ENCODE measurements around the gene ZDHHC12. TPM values are rescaled to one million over a fixed set of nuclear protein-coding genes. Genes with fewer than 3 reads are reported as not detected.

Gene ZDHHC12
- total and polyA plus RNA-seq, 9 donors, result 5.7 to 10.7 (median 6.8) TPM

DNA sequence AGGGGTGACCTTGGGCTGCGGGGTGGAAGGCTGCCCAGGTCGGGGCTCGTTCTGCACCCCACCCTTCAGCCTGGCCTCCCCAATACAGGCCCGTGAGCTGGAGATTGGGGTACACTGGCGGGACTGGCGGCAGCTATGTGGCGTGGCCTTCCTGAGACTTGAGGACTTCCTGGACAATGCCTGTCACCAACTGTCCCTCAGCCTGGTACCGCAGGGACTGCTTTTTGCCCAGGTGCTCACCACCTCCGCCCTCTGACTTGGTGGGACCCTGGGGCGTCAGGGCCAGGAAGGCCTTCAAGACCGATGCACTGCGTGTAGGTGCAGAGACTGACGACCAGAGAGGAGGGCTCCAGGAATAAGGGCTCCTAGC is 10.5 kb downstream of the ZDHHC12 start:
- Histone ChIP-seq H3K36me3 (ENCODE audit: control insufficient read depth, insufficient read depth, low read length) (peaks cover 38% of the 10 kb centered on the region), H3K9me3 (replicated peaks; ENCODE audit: control insufficient read depth, low read depth, low read length) (no peaks in the 10 kb centered on the region), H3K27ac (ENCODE audit: low read length) (no peak overlapping the region), H3K27me3 (ENCODE audit: control insufficient read depth, insufficient read depth, low read length) (no peaks in the 10 kb centered on the region), H3K4me3 (ENCODE audit: low read length) (no peak overlapping the region), H3K4me1 (ENCODE audit: control insufficient read depth, insufficient read depth, low read length) (no peaks in the 10 kb centered on the region)
- DNase-seq, result no peak
- 92% methylated on average over 10 of the region's 13 CpGs for WGBS (ENCODE audit: insufficient coverage)

- Histone ChIP-seq H3K27me3 (ENCODE audit: control insufficient read depth, insufficient read depth, low read length) (no peaks in the 10 kb centered on the region), H3K4me3 (ENCODE audit: low read length) (no peak overlapping the region), H3K27ac (ENCODE audit: low read length) (no peak overlapping the region), H3K4me1 (ENCODE audit: control insufficient read depth, insufficient read depth, low read length) (no peaks in the 10 kb centered on the region), H3K9me3 (replicated peaks; ENCODE audit: control insufficient read depth, low read depth, low read length) (no peaks in the 10 kb centered on the region), H3K36me3 (ENCODE audit: control insufficient read depth, insufficient read depth, low read length) (peaks cover 37% of the 10 kb centered on the region)
- 80% methylated on average over 21 of the region's 26 CpGs for WGBS (ENCODE audit: insufficient coverage)
- DNase-seq, result no peak
Measured at GRCh38 chr9:128712451-128713410, 11.2 kb downstream of the ZDHHC12 start.

GRCh38 chr9:128707446-128707845 is 16.5 kb downstream of the ZDHHC12 start:
- DNase-seq, result no peak
- no peak overlapping the region for H3K27ac ChIP-seq (ENCODE audit: low read length)
- H3K27me3 ChIP-seq (ENCODE audit: control insufficient read depth, insufficient read depth, low read length), result no peaks in the 10 kb centered on the region
- peaks cover 17% of the 10 kb centered on the region for H3K36me3 ChIP-seq (ENCODE audit: control insufficient read depth, insufficient read depth, low read length)
- H3K4me3 ChIP-seq (ENCODE audit: low read length), result no peak overlapping the region
- no peaks in the 10 kb centered on the region for H3K9me3 ChIP-seq (replicated peaks; ENCODE audit: control insufficient read depth, low read depth, low read length)
- peaks cover 26% of the 10 kb centered on the region for H3K4me1 ChIP-seq (ENCODE audit: control insufficient read depth, insufficient read depth, low read length)
- 100% methylated on average over 1 of the region's 8 CpGs for WGBS (ENCODE audit: insufficient coverage)

GRCh38 chr9:128706671-128707381 is 17.1 kb downstream of the ZDHHC12 start:
- Histone ChIP-seq H3K27me3 (ENCODE audit: control insufficient read depth, insufficient read depth, low read length) (no peaks in the 10 kb centered on the region), H3K27ac (ENCODE audit: low read length) (peak overlapping the region; percentile 7), H3K36me3 (ENCODE audit: control insufficient read depth, insufficient read depth, low read length) (peaks cover 13% of the 10 kb centered on the region), H3K9me3 (replicated peaks; ENCODE audit: control insufficient read depth, low read depth, low read length) (no peaks in the 10 kb centered on the region), H3K4me1 (ENCODE audit: control insufficient read depth, insufficient read depth, low read length) (peaks cover 29% of the 10 kb centered on the region), H3K4me3 (ENCODE audit: low read length) (no peak overlapping the region)
- peak; percentile 40 for DNase-seq
- WGBS (ENCODE audit: insufficient coverage), result 68% methylated on average over 21 of the region's 23 CpGs

- no peak overlapping the region for H3K4me3 ChIP-seq (ENCODE audit: low read length)
- no peaks in the 10 kb centered on the region for H3K9me3 ChIP-seq (replicated peaks; ENCODE audit: control insufficient read depth, low read depth, low read length)
- H3K36me3 ChIP-seq (ENCODE audit: control insufficient read depth, insufficient read depth, low read length), result peaks cover 13% of the 10 kb centered on the region
- peaks cover 29% of the 10 kb centered on the region for H3K4me1 ChIP-seq (ENCODE audit: control insufficient read depth, insufficient read depth, low read length)
- DNase-seq, result no peak
- WGBS (ENCODE audit: insufficient coverage), result no CpG with 5 or more reads among the region's 1 CpG
- no peak overlapping the region for H3K27ac ChIP-seq (ENCODE audit: low read length)
- no peaks in the 10 kb centered on the region for H3K27me3 ChIP-seq (ENCODE audit: control insufficient read depth, insufficient read depth, low read length)
Measured at GRCh38 chr9:128706045-128706444, 17.9 kb downstream of the ZDHHC12 start.

- H3K4me1 ChIP-seq (ENCODE audit: control insufficient read depth, insufficient read depth, low read length), result peaks cover 29% of the 10 kb centered on the region
- H3K27me3 ChIP-seq (ENCODE audit: control insufficient read depth, insufficient read depth, low read length), result no peaks in the 10 kb centered on the region
- H3K9me3 ChIP-seq (replicated peaks; ENCODE audit: control insufficient read depth, low read depth, low read length), result no peaks in the 10 kb centered on the region
- 82% methylated on average over 29 of the region's 36 CpGs for WGBS (ENCODE audit: insufficient coverage)
- peak overlapping the region; percentile 51 for H3K27ac ChIP-seq (ENCODE audit: low read length)
- no peak overlapping the region for H3K4me3 ChIP-seq (ENCODE audit: low read length)
- H3K36me3 ChIP-seq (ENCODE audit: control insufficient read depth, insufficient read depth, low read length), result peaks cover 13% of the 10 kb centered on the region
- no peak for DNase-seq
Measured at GRCh38 chr9:128705051-128705965, 18.6 kb downstream of the ZDHHC12 start.

DNA sequence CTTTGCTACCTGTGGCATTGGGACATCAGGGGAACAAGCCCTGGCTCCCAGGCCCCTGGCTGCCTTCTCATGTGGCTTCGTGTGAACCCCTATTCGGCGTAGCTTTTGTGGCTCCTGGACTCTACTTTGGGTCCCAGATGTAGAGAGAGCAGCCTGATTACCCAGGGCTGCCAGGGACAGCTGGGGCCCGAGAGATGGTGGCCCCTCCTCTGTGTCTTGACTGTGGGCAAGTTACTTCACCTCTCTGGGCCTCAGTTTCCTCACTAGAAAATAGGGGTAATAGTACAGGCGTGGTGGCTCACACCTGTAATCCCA is 19.6 kb downstream of the ZDHHC12 start:
- peaks cover 29% of the 10 kb centered on the region for H3K4me1 ChIP-seq (ENCODE audit: control insufficient read depth, insufficient read depth, low read length)
- H3K27ac ChIP-seq (ENCODE audit: low read length), result peak overlapping the region; percentile 29
- DNase-seq, result no peak
- H3K27me3 ChIP-seq (ENCODE audit: control insufficient read depth, insufficient read depth, low read length), result no peaks in the 10 kb centered on the region
- no peaks in the 10 kb centered on the region for H3K9me3 ChIP-seq (replicated peaks; ENCODE audit: control insufficient read depth, low read depth, low read length)
- whole genome bisulfite sequencing (ENCODE audit: insufficient coverage), result 90% methylated on average over 2 of the region's 5 CpGs
- peaks cover 13% of the 10 kb centered on the region for H3K36me3 ChIP-seq (ENCODE audit: control insufficient read depth, insufficient read depth, low read length)
- H3K4me3 ChIP-seq (ENCODE audit: low read length), result no peak overlapping the region

- H3K9me3 ChIP-seq (replicated peaks; ENCODE audit: control insufficient read depth, low read depth, low read length), result no peaks in the 10 kb centered on the region
- H3K27me3 ChIP-seq (ENCODE audit: control insufficient read depth, insufficient read depth, low read length), result no peaks in the 10 kb centered on the region
- DNase-seq, result no peak
- peaks cover 13% of the 10 kb centered on the region for H3K36me3 ChIP-seq (ENCODE audit: control insufficient read depth, insufficient read depth, low read length)
- peak overlapping the region; percentile 42 for H3K27ac ChIP-seq (ENCODE audit: low read length)
- WGBS (ENCODE audit: insufficient coverage), result 60% methylated on average over 24 of the region's 31 CpGs
- peaks cover 29% of the 10 kb centered on the region for H3K4me1 ChIP-seq (ENCODE audit: control insufficient read depth, insufficient read depth, low read length)
- peak overlapping the region; percentile 67 for H3K4me3 ChIP-seq (ENCODE audit: low read length)
Measured at GRCh38 chr9:128703616-128704355, 20.1 kb downstream of the ZDHHC12 start.

DNA sequence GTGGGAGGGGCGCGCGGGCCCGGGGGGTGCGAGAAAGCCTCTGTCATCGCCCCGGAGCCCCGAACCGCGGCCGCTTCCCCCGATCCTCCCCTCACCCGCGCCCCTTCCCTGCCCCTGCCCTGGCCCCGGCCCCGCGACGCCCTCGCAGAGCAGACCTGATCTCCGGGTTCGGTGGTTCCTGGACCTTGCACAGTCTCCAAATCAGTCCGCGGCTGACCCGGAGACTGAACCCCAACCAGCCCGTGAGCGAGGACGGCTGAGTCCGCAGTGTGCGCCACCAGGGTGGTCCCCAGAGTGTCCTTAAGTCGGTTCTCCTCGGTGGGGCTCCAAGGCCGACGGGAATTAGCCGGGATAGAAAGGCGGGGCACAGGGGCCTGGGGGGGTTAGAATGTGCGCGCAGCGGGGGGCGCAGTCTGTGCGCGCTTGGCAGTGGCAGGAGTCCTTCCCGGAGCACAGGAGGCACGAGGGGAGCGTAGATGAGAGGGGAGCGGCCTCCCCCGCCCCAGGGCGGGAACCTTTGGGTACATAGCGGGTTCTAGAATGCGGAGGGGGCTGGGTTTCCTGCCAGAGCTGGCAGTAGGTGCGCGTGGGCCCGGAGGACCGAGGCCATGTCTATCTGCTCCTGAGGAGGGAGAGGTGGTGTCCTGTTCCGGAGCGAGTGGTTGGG is 20.8 kb downstream of the ZDHHC12 start:
- Histone ChIP-seq H3K4me3 (ENCODE audit: low read length) (peak overlapping the region; percentile 67), H3K36me3 (ENCODE audit: control insufficient read depth, insufficient read depth, low read length) (peaks cover 13% of the 10 kb centered on the region), H3K4me1 (ENCODE audit: control insufficient read depth, insufficient read depth, low read length) (peaks cover 29% of the 10 kb centered on the region), H3K27ac (ENCODE audit: low read length) (peak overlapping the region; percentile 42), H3K27me3 (ENCODE audit: control insufficient read depth, insufficient read depth, low read length) (no peaks in the 10 kb centered on the region), H3K9me3 (replicated peaks; ENCODE audit: control insufficient read depth, low read depth, low read length) (no peaks in the 10 kb centered on the region)
- DNase-seq, result peak; percentile 26
- WGBS (ENCODE audit: insufficient coverage), result 4% methylated on average over 52 of the region's 55 CpGs
